Neural crest cell (in vitro differentiated cells): ENCODE measurements around the gene ELMO1. TPM values are rescaled to one million over a fixed set of nuclear protein-coding genes. Genes with fewer than 3 reads are reported as not detected.
A peak's percentile ranks its signal among the peaks of the same experiment; 100 is the strongest.

Experiments
- DNase-seq: peaks from one replicate; pipeline ENCODE4 v3.0.0; 2021; ENCODE audit warnings: low read depth, mixed read lengths, low spot score
- H3K27ac Mint-ChIP-seq: one replicate; pipeline ENCODE4 v1.8.0; 2021; ENCODE audit warnings: mild to moderate bottlenecking, mixed read lengths; ENCODE audit not compliant: unreplicated experiment
- H3K27me3 Mint-ChIP-seq: 2 replicates; pipeline ENCODE4 v1.8.0; 2021; ENCODE audit warnings: low read depth, mild to moderate bottlenecking, mixed read lengths
- H3K36me3 Mint-ChIP-seq: 2 replicates; pipeline ENCODE4 v1.8.0; 2021; ENCODE audit warnings: low read depth, mild to moderate bottlenecking, mixed read lengths
- H3K4me1 Mint-ChIP-seq: 2 replicates; pipeline ENCODE4 v1.8.0; 2021; ENCODE audit warnings: mixed read lengths
- H3K4me3 Mint-ChIP-seq: one replicate; pipeline ENCODE4 v1.8.0; 2021; ENCODE audit warnings: mild to moderate bottlenecking, mixed read lengths
- H3K9me3 Mint-ChIP-seq: 2 replicates; pipeline ENCODE4 v1.8.0; 2021; ENCODE audit warnings: mixed read lengths
- CTCF ChIP-seq: fragments of 200-600 bp; sonication (generic); conservative IDR thresholded peaks from 2 replicates; pipeline ENCODE4 v1.5.0; 2021; ENCODE audit warnings: antibody characterized with exemption, mild to moderate bottlenecking
- total RNA-seq: library from RNA; stranded (reverse); gene quantifications from 2 replicates; pipeline ENCODE4 v1.2.1, GENCODE V29; 2021

ELMO1 gene
- total RNA-seq, 1 donor from 2014 or later, result 7.4 TPM

DNA sequence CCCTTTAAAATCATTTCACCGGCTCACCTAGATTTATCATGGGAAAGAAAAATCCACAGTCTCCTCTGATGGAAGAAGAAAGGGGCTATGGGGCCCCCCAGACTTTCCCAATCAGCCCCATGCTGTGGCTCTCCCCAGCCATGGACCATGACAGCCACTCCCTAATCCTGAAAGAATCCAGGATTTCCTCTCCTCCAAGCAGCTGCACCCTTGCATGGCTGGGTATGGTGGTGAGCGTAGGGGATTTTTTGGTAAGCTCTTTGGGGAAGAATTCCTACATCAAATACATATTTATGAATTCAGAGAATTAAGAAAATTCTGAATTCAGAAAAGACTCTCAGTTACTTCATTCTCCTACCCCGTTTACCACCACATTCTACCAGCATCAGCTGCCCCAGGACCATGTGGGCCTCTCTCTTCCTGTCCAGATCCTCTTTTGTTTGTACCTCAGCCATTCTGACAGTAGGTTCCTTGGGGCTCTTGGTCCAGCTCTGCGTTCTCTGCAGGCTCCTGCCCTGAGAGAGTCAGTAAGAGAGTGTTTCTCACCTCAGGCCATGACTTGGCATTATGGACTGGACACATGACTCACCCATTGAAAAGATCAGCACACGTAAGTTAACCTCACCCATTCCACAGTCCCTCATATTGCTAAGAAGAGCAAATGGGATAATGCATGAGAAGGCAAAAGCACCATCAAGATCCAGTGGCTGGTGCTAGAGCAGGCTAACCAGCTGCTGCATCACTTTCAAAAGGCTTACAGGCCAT, 337.8 kb downstream of the ELMO1 start:
- TF ChIP-seq CTCF, result no peak
- DNase-seq, result no peak
- Mint-ChIP-seq H3K36me3 (peaks cover 3% of the 10 kb centered on the region), H3K9me3 (peaks cover 4% of the 10 kb centered on the region), H3K27ac (no peak overlapping the region), H3K27me3 (no peaks in the 10 kb centered on the region), H3K4me1 (peaks cover 23% of the 10 kb centered on the region), H3K4me3 (no peak overlapping the region)

- no peaks in the 10 kb centered on the region for H3K27me3 Mint-ChIP-seq
- H3K36me3 Mint-ChIP-seq, result peaks cover 3% of the 10 kb centered on the region
- no peak overlapping the region for H3K27ac Mint-ChIP-seq
- H3K9me3 Mint-ChIP-seq, result peaks cover 4% of the 10 kb centered on the region
- H3K4me1 Mint-ChIP-seq, result peaks cover 18% of the 10 kb centered on the region
- no peak overlapping the region for H3K4me3 Mint-ChIP-seq
- no peak for DNase-seq
- TF ChIP-seq CTCF, result no peak
Measured at GRCh38 chr7:37109843-37110242, 338.8 kb downstream of the ELMO1 start.

- peaks cover 18% of the 10 kb centered on the region for H3K4me1 Mint-ChIP-seq
- peaks cover 3% of the 10 kb centered on the region for H3K9me3 Mint-ChIP-seq
- H3K27me3 Mint-ChIP-seq, result no peaks in the 10 kb centered on the region
- no peak for TF ChIP-seq CTCF
- peaks cover 3% of the 10 kb centered on the region for H3K36me3 Mint-ChIP-seq
- H3K4me3 Mint-ChIP-seq, result no peak overlapping the region
- H3K27ac Mint-ChIP-seq, result no peak overlapping the region
- peak; percentile 4 for DNase-seq
Measured at GRCh38 chr7:37109016-37109683, 339.5 kb downstream of the ELMO1 start.

- Mint-ChIP-seq H3K4me3 (no peak overlapping the region), H3K36me3 (no peaks in the 10 kb centered on the region), H3K27ac (no peak overlapping the region), H3K9me3 (no peaks in the 10 kb centered on the region), H3K4me1 (peaks cover 18% of the 10 kb centered on the region), H3K27me3 (no peaks in the 10 kb centered on the region)
- no peak for DNase-seq
- TF ChIP-seq CTCF, result no peak
Measured at GRCh38 chr7:37108615-37109014, 340.0 kb downstream of the ELMO1 start.

DNA sequence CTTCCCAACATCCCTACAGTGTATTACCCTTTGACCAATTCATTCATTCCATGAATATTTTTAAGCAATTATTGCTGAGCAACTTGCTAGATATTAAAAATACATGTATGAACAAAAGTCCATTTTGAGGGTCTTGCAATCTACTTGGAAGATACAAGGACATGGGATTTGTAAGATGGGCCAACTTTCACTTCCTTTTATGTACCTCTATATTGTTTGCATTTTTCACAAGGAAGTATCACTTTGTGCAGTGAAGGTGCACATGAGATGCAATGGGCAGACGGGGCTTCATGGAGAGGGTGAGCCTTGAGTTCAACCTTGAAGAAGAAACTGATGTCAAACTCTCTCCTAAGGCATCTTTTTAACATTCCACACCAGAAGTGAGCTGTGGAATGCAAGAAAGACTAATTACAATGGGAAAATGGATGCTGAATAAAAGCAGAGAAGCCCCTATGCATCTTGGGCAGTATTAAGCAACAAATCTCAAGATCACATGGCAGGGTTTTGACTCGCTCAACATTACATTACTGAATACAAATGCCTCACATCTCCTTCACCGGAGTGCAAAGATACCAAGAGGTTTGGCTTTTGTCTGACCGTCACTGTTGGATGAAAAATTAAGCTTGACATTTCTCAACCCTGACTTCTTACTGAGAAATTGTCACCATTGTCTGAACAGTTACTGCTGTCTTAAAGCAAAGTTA, 341.5 kb downstream of the ELMO1 start:
- DNase-seq, result no peak
- no peak for TF ChIP-seq CTCF
- Mint-ChIP-seq H3K27ac (no peak overlapping the region), H3K36me3 (no peaks in the 10 kb centered on the region), H3K4me1 (peaks cover 18% of the 10 kb centered on the region), H3K9me3 (no peaks in the 10 kb centered on the region), H3K4me3 (no peak overlapping the region), H3K27me3 (no peaks in the 10 kb centered on the region)
